GM12891 (cell line): Measurements from ENCODE around the gene ZNHIT3.

Experiments used
- PAX5 ChIP-seq: IDR thresholded peaks from 2 replicates; pipeline ENCODE4 v1.6.1; 2011; ENCODE audit warnings: low read length, moderate library complexity, mild to moderate bottlenecking; ENCODE audit not compliant: insufficient read depth, severe bottlenecking
- POLR2A ChIP-seq: IDR thresholded peaks from 2 replicates; pipeline ENCODE4 v1.6.1; 2011; ENCODE audit warnings: low read depth, low read length, control low read depth
- POLR2AphosphoS5 ChIP-seq: IDR thresholded peaks from 2 replicates; pipeline ENCODE4 v1.6.1; 2011; ENCODE audit warnings: low read depth, low read length, control low read depth
- POU2F2 ChIP-seq: IDR thresholded peaks from 2 replicates; pipeline ENCODE4 v1.6.1; 2011; ENCODE audit warnings: low read depth, mild to moderate bottlenecking, control low read depth, low read length, moderate library complexity
- TAF1 ChIP-seq: IDR thresholded peaks from 2 replicates; pipeline ENCODE4 v1.6.1; 2011; ENCODE audit warnings: low read depth, low read length, control low read depth

DNA sequence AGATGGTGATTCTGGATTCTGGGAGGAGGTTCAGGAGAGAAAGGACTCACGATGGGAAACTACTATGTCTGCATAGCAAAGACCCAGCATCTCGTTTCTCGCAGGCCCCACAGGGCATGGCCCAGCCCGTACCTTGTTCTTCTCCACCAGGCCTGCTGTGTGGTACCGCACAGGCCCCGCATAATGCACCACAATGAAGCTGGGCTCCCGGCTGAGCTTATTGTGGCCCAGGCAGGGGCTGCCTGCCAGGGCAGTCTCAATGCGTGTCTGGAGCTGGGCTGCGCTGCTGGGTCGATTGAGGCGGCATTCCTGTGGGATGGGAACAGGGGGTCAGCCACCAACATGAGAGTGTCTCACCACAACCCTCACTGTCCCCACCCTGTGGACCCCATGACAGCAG, 20.4 kb downstream of the ZNHIT3 start:
- no peak for TF ChIP-seq POLR2A
- no peak for TF ChIP-seq TAF1
- TF ChIP-seq POLR2AphosphoS5 = no peak
- TF ChIP-seq POU2F2 = no peak
- TF ChIP-seq PAX5 = no peak
